ENCODE results near the gene DNMT3A.

- no peak for TF ChIP-seq CTCF (IDR thresholded peaks at IDR 0.05)
- TF ChIP-seq POLR2A (IDR thresholded peaks at IDR 0.05): no peak
Measured at GRCh38 chr2:25274868-25275574, 66.7 kb downstream of the DNMT3A start.

All from sigmoid colon (tissue), 3 donors.